Peyer's patch (tissue), 4 donors: ENCODE data around the gene DIP2B.

Experiments
- CTCF ChIP-seq, 6 experiments: fragments of 450-650 bp in 4 of 6; fragments of 200-600 bp in 2 of 6; sonication (generic) in 1 of 6; IDR thresholded peaks; one replicate each; pipeline ENCODE4 v1.5.1; 2017 to 2019; ENCODE audit warnings: antibody characterized with exemption in 6 of 6, mild to moderate bottlenecking in 3 of 6, moderate library complexity in 1 of 6
- POLR2A ChIP-seq, 2 donors: fragments of 450-650 bp; IDR thresholded peaks; one replicate each; pipeline ENCODE4 v1.5.1; 2017; ENCODE audit warnings: antibody characterized with exemption in 2 of 2, mild to moderate bottlenecking in 2 of 2, moderate library complexity in 2 of 2

- TF ChIP-seq CTCF (IDR thresholded peaks at IDR 0.05): no peak
- no peak for TF ChIP-seq POLR2A (IDR thresholded peaks at IDR 0.05)
Observed at GRCh38 chr12:50564237-50564947, 59.6 kb downstream of the DIP2B start.
